ENCODE results near the gene SORCS1.

GRCh38 chr10:106619346-106619745 lies 545.2 kb downstream of the SORCS1 start:
- TF ChIP-seq CTCF (IDR thresholded peaks at IDR 0.05) (no peak), EP300 (IDR thresholded peaks at IDR 0.05; ENCODE audit: low read depth) (no peak)
